Measurements from ENCODE around the gene LYPD4.
"Not testable (repeated sequence)": the region's sequence is repeated elsewhere in the genome, so short reads cannot be mapped to it uniquely, and the experiment has no call there.

Gene LYPD4

GRCh38 chr19:41799444-41800000 lies 45.0 kb downstream of the LYPD4 start:
- DNase-seq (ENCODE audit: low read depth), result no peak

DNA sequence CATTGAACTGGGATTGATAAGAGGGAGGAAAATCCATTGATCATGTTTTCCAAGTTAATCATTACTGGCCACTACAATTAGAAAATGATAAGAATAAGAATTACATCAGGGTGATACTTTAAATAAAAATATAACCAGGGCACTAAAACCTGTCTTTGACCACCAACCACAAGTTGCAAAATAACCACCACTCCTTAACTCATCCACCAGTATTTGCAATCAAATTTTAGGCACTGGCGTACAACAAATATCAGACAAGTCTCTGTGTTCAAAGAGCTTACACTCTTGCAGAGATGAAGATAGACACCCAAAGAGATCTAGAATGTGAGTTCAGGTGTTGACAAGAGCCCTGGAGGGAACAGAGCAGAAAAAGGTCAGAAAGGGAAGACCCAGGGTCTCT lies 47.6 kb downstream of the LYPD4 start:
- DNase-seq (ENCODE audit: low read depth), result no peak

GRCh38 chr19:41796362-41796761 lies 48.1 kb downstream of the LYPD4 start, which contains the start of gene CEACAM3:
Gene CEACAM3 (plus strand): TSS chr19:41796587. CDS start chr19:41796678, 91 bp downstream.
- DNase-seq (ENCODE audit: low read depth), result no peak

GRCh38 chr19:41795031-41795461 lies 49.4 kb downstream of the LYPD4 start:
- DNase-seq (ENCODE audit: low read depth), result peak; percentile 59

- no peak for DNase-seq (ENCODE audit: low read depth)
Measured at GRCh38 chr19:41793414-41793727, 51.1 kb downstream of the LYPD4 start.

GRCh38 chr19:41792513-41793413 lies 51.7 kb downstream of the LYPD4 start:
- DNase-seq (ENCODE audit: low read depth), result peak; percentile 49

DNA sequence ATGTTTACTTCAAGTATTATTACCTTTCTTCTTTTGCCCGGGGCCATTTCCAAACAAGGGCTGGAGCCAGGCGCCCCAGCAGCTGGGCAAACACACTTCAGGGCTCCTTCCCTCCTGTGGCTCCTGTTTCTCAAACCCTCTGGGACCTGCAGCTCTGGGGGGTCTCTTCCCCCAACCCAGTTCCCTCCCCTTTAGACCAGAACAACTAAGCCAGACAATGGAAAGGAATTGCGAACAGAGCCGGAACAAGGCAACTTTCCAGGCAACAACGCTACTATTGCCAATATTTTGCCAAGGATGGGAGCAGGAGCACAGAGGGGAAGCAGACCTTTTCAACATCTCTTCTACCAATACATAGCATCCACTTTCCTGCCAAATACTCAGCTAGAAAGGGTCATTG lies 55.4 kb downstream of the LYPD4 start:
- not testable (repeated sequence) for DNase-seq (ENCODE audit: low read depth)

DNA sequence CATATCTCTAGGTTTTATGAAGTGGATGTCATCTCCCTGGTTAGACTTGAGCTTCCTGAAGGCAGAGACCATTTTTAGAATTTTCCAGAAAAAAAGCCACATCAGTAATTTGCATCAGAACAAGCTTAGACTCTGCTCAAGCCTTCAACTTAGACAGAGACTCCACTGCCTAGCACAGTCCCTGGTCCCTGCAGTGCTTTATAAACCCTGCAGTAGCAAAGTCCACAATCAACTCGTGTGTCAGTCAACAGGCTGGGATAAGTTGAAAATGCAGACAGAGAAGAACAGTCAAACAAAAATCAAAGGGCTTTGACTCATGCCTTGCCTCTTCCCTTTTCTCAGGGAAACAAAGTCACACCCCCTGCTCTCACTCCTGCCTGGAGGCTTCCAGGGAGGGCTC lies 56.0 kb downstream of the LYPD4 start:
- not testable (repeated sequence) for DNase-seq (ENCODE audit: low read depth)
